GM21825 (cell line): ENCODE measurements around the gene NCOA7.
A peak's percentile ranks its signal among the peaks of the same experiment; 100 is the strongest.
"Not testable (repeated sequence)": the region's sequence is repeated elsewhere in the genome, so short reads cannot be mapped to it uniquely, and the experiment has no call there.

Experiments
- ATAC-seq: cut with Tn5 transposase; IDR thresholded peaks from one replicate; pipeline ENCODE4 v1.9.1; 2021; ENCODE audit warnings: mild to moderate bottlenecking, moderate library complexity; ENCODE audit not compliant: unreplicated experiment

The NCOA7 gene

GRCh38 chr6:125913864-125914351 is 123.1 kb downstream of the NCOA7 start:
- no peak for ATAC-seq

- ATAC-seq: no peak
Observed at GRCh38 chr6:125918230-125918629, 127.5 kb downstream of the NCOA7 start.

- ATAC-seq: peak; percentile 98
Observed at GRCh38 chr6:125918681-125919566, 128.2 kb downstream of the NCOA7 start.

- no peak for ATAC-seq
Observed at GRCh38 chr6:125919618-125920017, 128.9 kb downstream of the NCOA7 start.

- ATAC-seq: no peak
Observed at GRCh38 chr6:125922322-125922860, 131.6 kb downstream of the NCOA7 start.

GRCh38 chr6:125923366-125923877 is 132.7 kb downstream of the NCOA7 start:
- no peak for ATAC-seq

GRCh38 chr6:125924169-125924568 is 133.4 kb downstream of the NCOA7 start:
- ATAC-seq: no peak

- no peak for ATAC-seq
Observed at GRCh38 chr6:125924697-125925358, 134.1 kb downstream of the NCOA7 start.

GRCh38 chr6:125926711-125927110 is 136.0 kb downstream of the NCOA7 start:
- ATAC-seq: no peak

GRCh38 chr6:125927761-125928160 is 137.0 kb downstream of the NCOA7 start:
- ATAC-seq: no peak

GRCh38 chr6:125930765-125931418 is 140.1 kb downstream of the NCOA7 start:
- no peak for ATAC-seq

GRCh38 chr6:125931733-125932450 is 141.1 kb downstream of the NCOA7 start:
- ATAC-seq: peak; percentile 62

GRCh38 chr6:125932451-125932795 is 141.7 kb downstream of the NCOA7 start:
- no peak for ATAC-seq

GRCh38 chr6:125935520-125935919 is 144.8 kb downstream of the NCOA7 start:
- not testable (repeated sequence) for ATAC-seq

- ATAC-seq: no peak
Observed at GRCh38 chr6:125939026-125939425, 148.3 kb downstream of the NCOA7 start.

- ATAC-seq: no peak
Observed at GRCh38 chr6:125939791-125940190, 149.0 kb downstream of the NCOA7 start.

GRCh38 chr6:125940247-125941041 is 149.7 kb downstream of the NCOA7 start:
- ATAC-seq: no peak

- ATAC-seq: no peak
Observed at GRCh38 chr6:125942672-125943527, 152.1 kb downstream of the NCOA7 start.
